ENCODE measurements around the gene ICAM4.

DNA sequence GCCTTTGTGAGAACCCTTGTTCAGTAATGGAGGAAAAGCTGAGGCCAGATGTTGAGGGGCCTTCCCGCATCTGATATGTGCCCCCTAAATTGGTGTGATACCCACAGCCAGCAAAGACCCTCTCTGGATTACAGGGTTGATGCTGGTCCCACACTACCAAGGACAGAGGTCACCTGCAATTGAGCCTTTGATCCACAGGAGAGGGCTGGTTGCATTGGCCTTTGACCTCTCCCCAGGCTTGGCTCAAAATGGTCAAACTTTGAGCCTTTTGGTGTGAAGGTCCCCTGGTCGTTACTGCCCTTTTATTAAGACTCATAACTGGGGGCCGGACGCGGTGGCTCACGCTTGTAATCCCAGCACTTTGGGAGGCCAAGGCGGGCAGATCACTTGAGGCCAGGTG, 43.1 kb upstream of the ICAM4 start:
- TF ChIP-seq, protein P1, sequence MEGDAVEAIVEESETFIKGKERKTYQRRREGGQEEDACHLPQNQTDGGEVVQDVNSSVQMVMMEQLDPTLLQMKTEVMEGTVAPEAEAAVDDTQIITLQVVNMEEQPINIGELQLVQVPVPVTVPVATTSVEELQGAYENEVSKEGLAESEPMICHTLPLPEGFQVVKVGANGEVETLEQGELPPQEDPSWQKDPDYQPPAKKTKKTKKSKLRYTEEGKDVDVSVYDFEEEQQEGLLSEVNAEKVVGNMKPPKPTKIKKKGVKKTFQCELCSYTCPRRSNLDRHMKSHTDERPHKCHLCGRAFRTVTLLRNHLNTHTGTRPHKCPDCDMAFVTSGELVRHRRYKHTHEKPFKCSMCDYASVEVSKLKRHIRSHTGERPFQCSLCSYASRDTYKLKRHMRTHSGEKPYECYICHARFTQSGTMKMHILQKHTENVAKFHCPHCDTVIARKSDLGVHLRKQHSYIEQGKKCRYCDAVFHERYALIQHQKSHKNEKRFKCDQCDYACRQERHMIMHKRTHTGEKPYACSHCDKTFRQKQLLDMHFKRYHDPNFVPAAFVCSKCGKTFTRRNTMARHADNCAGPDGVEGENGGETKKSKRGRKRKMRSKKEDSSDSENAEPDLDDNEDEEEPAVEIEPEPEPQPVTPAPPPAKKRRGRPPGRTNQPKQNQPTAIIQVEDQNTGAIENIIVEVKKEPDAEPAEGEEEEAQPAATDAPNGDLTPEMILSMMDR (IDR thresholded peaks at IDR 0.05; ENCODE audit: borderline replicate concordance, extremely low read depth, low read length, poor library complexity, severe bottlenecking): no peak
- TF ChIP-seq EZH2 (IDR thresholded peaks at IDR 0.05; ENCODE audit: borderline replicate concordance, low read depth, low read length, severe bottlenecking): no peak

Measured in DND-41 (cell line).